ENCODE results near the gene PLCD3. TPM values are rescaled to one million over a fixed set of nuclear protein-coding genes. Genes with fewer than 3 reads are reported as not detected.

Gene PLCD3
- total RNA-seq, 1 donor from 2014 or later = 63.6 TPM

DNA sequence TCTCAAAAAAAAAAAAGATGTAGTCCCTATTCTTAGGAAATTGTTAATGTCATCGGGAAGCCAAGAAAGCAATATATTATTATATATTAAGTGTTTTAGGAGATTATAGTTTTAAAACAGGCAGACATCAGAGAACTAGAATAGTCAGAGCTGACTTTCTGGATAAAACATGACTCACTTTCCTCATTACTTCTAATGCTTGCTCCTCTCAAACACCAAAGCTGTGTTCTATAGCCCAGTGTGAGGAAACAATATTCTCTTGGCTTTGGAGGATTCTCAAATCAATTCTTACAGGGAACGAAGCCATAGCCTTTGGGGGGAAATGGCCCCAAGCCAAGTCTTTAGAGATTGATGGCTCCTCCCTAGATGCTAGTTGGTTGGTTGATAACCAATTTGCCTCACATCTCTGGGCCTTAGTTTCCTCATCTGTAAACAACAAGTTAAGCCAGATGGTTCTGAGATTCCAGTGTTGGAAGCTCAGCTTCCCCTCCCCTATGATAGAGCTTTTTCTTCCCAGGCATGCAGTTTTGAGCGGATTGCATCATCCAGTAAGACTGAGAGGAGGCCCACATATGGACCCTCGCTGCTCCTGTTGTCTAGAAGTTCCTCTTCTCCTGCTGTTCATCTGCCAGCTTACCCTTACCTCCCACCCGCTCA is 58.8 kb downstream of the PLCD3 start:
- peak; percentile 22 for DNase-seq (ENCODE audit: low spot score)

DNA sequence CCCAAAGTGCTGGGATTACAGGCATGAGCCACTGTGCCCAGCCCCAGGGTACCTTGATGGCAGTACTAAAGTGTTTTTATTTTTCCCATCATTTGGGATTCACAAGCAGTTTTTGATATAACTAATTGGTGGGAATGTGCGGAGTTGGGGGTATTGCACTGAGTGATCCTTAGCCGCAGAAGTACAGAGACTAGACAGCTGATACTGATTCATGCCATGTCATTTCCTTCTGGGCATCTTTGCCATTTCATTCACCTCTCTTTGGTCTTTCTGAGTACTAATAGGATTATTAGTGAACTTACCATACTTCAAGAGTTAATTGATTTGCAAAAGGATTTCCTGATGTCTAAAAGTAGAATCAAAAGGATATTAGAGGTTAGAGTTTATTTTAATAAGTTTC is 61.5 kb downstream of the PLCD3 start:
- no peak for DNase-seq (ENCODE audit: low spot score)

DNA sequence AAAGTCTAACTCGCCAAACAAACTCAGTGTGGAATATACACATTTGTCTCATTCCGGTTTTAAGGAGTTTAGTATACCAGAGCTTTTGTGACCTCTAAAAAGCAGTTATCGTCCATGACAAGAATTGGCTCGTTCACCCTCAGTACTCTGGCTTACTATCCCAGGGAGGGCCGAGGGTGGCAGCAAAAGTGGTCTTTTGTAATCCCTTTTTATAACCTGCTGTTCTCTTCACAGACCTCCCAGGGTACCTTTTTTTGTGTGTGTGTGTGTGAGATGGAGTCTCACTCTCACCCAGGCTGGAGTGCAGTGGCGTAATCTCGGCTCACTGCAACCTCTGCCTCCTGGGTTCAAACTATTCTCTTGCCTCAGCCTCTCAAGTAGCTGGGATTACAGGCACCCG is 62.3 kb downstream of the PLCD3 start:
- no peak for DNase-seq (ENCODE audit: low spot score)

DNA sequence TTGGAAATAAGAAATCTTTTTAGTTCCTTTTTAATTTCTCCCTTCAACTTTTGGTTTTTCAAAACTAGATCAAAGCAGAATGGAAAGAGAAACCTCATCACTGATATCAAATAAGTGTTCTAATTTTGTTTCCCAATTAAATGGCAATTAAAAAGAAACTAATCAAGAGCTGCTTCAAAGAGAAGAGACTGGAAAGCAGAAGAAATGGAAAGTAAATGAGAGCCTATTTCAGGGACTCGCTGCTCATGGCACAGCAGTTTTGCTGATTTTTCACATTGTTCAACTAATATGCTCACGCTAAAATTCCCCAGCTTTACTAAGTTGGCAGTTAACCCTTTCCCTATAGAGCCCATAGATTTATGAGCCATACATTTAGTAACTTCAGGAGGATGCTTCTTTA is 64.7 kb downstream of the PLCD3 start:
- DNase-seq (ENCODE audit: low spot score) = no peak

DNA sequence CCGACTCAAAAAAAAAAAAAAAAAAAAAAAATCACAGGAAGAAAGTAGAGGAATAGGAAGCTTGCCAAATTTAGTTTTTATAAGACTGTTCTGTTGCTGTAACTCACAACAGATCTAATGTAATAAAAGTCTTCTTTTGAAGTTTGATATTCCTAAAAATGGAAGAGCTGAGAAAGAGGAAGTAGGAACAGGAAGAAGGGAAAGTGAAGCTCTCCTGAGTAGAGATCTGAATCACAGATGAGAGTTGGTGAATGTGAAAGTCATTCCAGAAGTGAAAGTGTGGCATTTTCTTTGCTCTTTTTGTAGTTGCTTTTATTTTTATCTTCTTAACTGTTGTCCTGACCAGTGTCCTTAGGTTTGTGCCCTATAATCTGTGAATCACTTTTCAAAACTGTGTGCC is 69.1 kb downstream of the PLCD3 start:
- no peak for DNase-seq (ENCODE audit: low spot score)

DNA sequence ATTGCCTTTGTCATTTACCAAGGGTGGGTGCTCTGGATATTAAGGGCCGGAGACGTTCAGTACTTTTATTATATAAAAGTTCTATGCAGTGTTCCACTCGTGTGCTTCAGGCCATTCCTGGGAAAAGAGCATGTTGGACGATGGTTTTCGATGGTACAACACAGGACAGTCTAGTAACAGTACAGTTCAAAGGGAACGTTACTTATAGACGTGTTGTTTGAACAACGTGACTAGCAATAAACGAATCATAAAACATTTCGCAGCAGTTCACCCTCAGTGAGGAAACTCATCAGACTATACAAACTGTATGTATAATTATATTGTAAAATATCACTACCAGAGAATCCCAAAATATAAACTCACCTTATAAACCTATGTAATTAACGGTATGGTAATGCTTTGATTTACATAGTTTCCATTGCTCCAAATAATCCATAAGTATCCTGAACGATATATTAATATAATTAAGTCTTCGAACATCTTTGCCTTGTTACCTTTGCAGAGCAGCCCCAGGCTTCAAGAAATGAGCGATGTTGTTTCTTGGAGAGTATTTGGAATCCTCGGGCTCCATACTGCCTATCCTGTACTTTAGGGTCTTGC is 70.6 kb downstream of the PLCD3 start:
- DNase-seq (ENCODE audit: low spot score) = no peak

DNA sequence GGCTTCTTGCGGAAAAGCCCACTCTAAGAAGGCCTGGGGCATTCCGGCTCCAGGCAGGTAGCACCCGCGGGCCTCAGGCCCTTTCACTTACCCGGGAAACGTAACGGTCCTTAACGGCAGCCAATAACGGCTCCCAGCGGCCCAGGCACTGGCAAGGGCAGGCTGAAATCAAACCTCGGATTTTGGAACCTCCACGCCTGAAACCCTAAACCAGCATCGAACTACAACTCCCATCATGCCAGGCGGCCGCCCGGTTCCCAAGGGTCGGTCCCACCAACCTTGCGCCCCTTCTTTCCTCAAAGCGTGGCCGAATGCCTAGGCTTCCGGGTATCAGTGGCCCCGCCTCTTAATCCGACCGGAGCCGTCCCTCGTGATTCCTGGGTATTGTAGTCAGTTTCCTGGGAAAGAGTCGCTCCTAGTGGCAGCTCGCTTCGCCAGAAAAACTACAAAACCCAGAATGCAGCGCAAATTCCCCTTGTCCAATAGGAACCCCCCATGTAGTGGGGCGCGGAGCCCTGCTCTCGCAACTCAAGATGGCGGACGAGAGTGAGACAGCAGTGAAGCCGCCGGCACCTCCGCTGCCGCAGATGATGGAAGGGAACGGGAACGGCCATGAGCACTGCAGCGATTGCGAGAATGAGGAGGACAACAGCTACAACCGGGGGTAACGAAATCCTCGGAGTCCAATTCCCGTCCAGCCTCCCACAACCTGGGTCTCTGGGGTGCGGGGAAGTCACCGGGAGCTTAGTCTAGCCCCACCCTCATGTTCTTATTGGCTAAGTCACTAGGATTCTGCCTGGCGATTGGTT is 71.3 kb downstream of the PLCD3 start, which contains the start of gene NMT1:
NMT1 (plus strand) TSS at position 521 of the 809 bp plus-strand sequence; CDS start at position 534, 13 bp downstream.
- DNase-seq (ENCODE audit: low spot score) = peak; percentile 98

DNA sequence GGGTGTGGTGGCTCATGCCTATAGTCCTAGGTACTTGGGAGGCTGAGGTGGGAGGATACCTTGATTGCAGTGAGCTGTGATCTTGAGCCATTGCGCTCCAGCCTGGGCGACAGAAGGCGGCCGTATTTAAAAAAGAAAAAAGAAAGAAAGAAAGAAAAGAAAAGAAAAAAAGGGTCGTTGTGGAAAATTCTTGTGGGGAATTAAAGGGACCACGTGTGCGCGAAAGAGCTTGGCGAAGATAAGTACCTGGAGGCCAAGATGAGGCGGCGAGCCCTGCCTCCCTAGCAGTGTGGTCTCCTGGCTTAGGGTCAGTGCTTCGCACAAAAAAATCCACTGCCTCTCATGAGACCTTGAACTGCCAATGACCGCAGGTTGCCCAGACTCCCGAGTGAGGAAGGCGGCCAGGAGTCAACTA is 71.9 kb downstream of the PLCD3 start:
- DNase-seq (ENCODE audit: low spot score) = no peak

Other genes with a start within 250 kb of the PLCD3 start
- gene EFTUD2, start 233.1 kb downstream of the PLCD3 start, total RNA-seq = 72.8 TPM
- gene GFAP, start 217.0 kb downstream of the PLCD3 start, total RNA-seq = 0.09 TPM
- 1.4 TPM for gene KIF18B, start 184.7 kb downstream of the PLCD3 start, total RNA-seq
- gene C1QL1, start 164.2 kb downstream of the PLCD3 start, total RNA-seq = 3.2 TPM
- gene DCAKD, start 80.9 kb downstream of the PLCD3 start, total RNA-seq = 38.3 TPM
- 109 TPM for gene NMT1, start 71.2 kb downstream of the PLCD3 start, total RNA-seq
- 29.8 TPM for gene ACBD4, start 3.2 kb upstream of the PLCD3 start, total RNA-seq
- gene HEXIM1, start 16.0 kb upstream of the PLCD3 start, total RNA-seq = 62.5 TPM
- 14.9 TPM for gene HEXIM2, start 29.4 kb upstream of the PLCD3 start, total RNA-seq
- 30.7 TPM for gene FMNL1, start 89.4 kb upstream of the PLCD3 start, total RNA-seq
- gene SPATA32, start 129.6 kb upstream of the PLCD3 start, total RNA-seq = not detected
- gene MAP3K14, start 184.5 kb upstream of the PLCD3 start, total RNA-seq = 19.1 TPM